ENCODE measurements around the gene ADAP1.

DNA sequence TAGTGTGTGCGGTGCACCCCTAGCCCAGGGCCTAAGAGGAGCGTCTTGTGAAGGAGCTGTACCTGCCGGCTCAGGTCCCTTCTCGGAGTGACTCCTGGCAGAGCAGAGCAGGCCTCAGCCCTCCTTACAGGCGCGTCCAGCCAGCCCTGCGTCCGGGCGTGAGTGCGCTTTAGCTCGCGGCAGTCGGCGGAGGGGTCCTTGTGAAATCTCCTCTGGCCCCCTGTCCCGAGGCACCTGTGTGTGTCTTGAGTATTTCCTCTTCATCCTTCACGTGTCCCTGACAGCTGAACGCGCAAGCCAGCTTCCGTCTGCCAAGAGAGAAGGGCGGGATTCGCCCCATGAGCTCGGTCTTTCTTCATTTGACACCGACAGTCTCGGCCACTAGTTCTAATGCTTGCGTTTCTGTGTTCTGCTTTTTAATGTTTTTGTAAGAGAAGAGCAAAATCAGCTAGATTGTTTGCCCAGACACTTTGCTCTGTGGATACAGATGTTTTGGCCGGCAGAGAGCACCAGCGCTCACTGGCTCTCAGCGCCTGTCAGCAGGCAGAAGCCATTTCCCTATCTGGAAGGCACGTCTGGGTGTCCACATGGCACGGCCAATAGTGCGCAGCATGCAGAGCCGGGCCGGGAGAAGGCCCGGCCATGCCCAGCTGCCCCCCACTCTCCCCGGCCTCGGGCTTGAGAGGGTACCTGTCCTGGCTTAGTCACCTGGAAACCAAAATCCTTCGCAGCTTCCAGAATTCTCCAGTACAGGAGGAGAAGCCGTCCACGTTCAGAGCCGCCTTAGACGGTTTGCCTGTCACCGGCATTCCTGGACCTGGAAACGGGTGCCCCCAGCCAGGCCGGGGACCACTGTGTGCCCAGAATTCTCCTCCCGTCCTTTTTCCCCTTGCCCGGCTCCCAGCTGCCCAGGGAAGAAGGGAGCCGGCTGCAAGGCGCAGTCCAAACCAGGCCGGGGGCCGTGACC, 71.1 kb downstream of the ADAP1 start:
- TF ChIP-seq, protein P1, sequence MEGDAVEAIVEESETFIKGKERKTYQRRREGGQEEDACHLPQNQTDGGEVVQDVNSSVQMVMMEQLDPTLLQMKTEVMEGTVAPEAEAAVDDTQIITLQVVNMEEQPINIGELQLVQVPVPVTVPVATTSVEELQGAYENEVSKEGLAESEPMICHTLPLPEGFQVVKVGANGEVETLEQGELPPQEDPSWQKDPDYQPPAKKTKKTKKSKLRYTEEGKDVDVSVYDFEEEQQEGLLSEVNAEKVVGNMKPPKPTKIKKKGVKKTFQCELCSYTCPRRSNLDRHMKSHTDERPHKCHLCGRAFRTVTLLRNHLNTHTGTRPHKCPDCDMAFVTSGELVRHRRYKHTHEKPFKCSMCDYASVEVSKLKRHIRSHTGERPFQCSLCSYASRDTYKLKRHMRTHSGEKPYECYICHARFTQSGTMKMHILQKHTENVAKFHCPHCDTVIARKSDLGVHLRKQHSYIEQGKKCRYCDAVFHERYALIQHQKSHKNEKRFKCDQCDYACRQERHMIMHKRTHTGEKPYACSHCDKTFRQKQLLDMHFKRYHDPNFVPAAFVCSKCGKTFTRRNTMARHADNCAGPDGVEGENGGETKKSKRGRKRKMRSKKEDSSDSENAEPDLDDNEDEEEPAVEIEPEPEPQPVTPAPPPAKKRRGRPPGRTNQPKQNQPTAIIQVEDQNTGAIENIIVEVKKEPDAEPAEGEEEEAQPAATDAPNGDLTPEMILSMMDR (IDR thresholded peaks at IDR 0.05), result no peak
- TF ChIP-seq POLR2AphosphoS5 (IDR thresholded peaks at IDR 0.05), result no peak
- TF ChIP-seq POLR2A (IDR thresholded peaks at IDR 0.05), result no peak

Data from transverse colon (tissue), 4 donors.